HG02938 (cell line): ENCODE data around the gene IGFN1.

ENCODE experiments used
- ATAC-seq: cut with Tn5 transposase; IDR thresholded peaks from one replicate; pipeline ENCODE4 v1.9.1; 2021; ENCODE audit warnings: mild to moderate bottlenecking, moderate library complexity; ENCODE audit not compliant: unreplicated experiment

The IGFN1 gene

DNA sequence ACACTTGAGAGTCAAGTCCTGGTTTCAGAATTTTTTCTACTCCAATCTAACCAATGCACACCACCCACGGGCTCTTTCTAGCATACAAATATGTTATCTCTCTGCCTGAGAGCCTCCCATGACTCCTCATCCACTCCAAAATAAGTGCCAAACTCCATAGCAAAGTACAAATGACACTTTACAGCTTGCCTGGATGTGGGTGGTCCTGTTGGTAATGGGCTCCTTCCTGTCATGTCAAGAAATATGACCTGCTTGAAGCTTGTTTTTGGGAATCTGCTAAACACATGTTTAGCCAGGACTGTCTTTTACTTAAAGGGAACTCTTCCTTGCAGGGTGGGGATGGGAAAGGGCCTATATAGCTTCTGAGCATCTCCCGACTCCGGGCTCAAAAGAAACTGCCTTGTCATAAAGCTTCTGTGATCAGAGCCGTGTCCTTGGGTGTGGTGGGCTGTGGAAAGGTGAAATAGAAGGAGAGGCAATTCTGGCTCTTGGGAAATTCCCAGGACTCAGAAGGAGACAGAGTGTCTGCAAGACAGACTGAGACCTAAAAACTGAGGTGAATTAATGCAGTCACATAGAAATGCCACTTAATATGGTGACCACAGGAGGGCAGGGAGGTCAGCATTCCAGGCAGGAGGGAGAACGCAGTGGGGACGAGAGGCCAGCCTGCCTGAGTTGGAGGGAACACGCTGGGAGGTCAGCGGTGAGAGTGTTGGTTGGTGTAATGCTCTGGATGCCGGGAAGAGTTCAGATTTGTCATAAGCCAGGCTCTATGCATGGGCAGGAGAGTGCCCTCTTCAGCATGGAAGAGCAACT lies 6.1 kb upstream of the IGFN1 start:
- no peak for ATAC-seq

DNA sequence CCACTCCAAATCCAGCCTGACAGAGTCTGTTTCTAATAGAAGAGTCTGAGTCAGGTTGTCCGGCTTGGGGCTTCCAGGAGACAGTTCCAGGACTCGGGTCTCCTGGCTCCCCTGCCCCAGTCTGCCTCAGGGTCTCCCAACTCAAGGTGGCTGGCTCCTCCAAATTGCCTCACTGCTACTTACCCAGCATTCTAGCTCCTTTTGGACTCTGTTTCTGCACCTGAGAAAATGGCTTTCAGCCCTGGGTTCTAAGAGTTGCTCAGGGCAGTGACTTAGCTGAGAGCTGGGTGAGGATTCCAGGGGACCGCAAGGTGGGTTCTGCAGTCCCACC lies 5.5 kb upstream of the IGFN1 start:
- no peak for ATAC-seq

DNA sequence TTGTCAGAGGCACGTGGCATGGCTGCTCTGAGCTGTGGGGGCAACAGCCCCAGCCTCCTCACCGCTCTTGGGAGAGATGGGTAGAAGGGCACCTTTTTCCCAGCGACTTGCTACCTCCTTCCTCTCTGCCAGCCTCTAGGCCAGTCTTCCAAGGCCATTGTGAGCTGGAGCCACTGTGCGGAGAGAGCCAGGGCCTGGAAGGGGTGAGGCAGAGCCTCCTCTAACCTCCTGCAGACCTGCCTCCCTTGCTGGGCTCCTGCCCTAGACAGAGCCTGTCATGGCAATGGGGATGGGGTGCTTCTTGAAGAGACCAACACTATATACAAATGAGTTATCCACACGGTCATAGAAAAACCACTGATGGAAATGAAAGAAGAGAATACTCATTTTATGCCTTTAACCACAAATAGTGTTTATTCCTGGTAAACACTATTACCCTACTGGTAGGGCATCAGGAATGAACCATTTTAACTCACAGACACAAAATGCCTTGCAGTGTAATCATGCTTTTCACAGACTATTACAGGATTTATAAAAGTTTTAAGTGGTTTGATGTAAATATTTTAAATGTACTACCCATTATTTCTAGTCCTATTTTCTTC lies 5.0 kb upstream of the IGFN1 start:
- ATAC-seq = no peak

GRCh38 chr1:201186192-201186591 lies 4.4 kb upstream of the IGFN1 start:
- no peak for ATAC-seq

GRCh38 chr1:201189085-201189484 lies 1.5 kb upstream of the IGFN1 start:
- no peak for ATAC-seq

DNA sequence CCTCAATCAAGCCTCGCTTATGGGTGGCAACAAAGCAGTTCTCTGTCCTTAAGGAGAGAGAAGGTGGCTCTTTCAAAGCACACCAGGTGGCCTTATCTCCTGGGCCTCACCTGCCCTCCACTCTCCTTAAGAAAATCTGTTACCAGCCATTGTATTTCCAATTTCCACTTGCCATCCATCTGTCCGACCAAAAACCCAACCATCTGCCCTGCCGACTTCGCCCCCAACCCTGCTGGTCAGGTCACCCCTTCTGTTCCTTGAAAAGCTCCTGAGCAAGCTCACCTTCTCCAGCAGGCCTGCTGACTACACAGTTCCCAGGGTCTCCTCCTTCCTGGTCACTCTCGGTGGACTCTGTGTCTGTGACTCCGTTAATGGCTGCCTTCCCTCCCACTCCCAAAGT lies 619 bp upstream of the IGFN1 start:
- no peak for ATAC-seq

DNA sequence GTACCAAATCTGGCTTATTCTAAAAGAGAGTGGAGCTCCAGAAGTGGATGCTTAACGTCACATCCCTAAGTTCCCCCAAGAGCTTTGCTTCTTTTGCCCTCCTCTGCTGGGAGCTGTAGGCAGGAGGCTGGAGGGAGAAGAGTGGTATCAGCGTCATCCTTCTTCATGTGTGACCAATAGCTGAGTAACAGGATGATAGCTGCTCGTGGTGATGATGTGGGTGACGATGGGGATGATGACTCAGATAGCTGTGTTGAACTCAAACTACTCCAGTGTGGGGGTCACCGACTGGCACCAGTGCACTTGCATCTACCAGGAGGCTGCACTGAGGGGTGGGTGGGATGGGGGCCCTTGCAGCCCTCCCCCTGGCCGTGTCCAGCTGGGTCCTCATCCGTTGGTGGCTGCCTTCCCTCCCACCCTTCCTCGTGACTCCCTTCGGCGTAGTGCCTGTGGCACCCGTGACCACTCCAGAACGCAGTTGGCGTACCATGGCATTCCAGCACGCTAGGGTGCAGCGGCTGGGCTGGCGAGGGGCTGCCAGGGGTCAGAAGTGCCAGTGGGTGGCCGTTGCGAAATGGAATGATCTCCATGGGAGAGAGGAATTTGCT lies 1.1 kb downstream of the IGFN1 start:
- ATAC-seq = no peak

- no peak for ATAC-seq
These were observed 1.7 kb downstream of the IGFN1 start for GRCh38 chr1:201192261-201192788.

DNA sequence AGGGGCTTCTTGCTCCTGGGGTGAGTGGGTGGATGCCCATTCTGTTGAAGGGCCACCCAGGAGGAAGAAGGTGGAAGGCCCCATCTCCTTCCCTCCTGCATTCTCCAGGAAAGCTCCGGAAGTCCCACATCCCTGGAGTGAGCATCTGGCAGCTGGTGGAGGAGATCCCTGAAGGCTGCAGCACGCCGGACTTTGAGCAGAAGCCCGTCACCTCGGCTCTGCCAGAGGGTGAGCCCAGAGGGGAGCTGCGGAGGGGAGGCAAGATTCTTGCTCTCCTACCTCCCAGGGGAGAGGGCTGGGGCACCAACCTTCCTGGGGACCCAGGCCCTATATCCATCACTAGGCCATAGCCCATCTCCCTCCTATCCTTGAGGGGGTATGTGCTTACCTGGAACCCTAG lies 3.4 kb downstream of the IGFN1 start:
- no peak for ATAC-seq

DNA sequence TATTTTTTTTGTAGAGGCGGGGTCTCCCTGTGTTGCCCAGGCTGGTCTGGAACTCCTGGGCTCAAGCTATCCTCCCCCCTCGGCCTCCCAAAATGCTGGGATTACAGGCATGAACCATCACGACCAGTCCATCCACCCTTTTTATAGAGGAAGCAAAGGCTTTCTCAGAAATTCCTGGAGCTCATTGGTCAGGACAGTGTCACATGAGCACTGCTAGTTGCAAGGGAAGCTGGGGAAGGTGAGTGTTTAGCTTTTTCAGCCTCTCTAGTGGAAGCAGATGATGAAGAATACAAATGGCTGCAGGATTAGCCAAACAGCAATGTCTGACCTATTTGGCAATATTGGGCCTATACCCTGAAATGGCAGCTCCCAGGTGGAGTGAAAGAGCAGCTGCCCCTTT lies 8.0 kb downstream of the IGFN1 start:
- ATAC-seq = no peak

GRCh38 chr1:201205036-201205435 lies 14.4 kb downstream of the IGFN1 start:
- ATAC-seq = no peak

- no peak for ATAC-seq
These were observed 15.6 kb downstream of the IGFN1 start for GRCh38 chr1:201206176-201206575.

DNA sequence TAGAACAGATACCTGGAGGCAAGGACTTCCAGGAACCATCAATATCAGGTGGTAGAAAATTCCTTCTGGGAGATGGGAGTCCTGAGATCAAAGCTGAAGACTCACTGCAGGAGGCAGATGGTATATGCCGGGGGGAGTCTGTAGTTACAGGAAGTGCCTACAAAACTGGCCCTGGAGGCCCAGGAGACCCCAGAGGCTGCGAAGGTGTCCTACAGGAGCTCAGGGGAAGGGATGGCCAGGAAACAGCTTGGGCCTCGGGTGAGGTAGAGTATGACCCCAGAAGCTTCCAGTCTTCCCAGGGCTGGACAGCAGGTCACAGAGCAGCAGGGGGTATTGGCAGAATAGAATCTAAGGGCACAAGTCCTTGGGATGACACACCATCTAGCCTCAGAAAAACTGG lies 16.4 kb downstream of the IGFN1 start:
- no peak for ATAC-seq

- ATAC-seq = no peak
These were observed 17.6 kb downstream of the IGFN1 start for GRCh38 chr1:201208236-201208635.

- ATAC-seq = no peak
These were observed 21.4 kb downstream of the IGFN1 start for GRCh38 chr1:201212056-201212455.

- ATAC-seq = no peak
These were observed 21.9 kb downstream of the IGFN1 start for GRCh38 chr1:201212461-201213055.

DNA sequence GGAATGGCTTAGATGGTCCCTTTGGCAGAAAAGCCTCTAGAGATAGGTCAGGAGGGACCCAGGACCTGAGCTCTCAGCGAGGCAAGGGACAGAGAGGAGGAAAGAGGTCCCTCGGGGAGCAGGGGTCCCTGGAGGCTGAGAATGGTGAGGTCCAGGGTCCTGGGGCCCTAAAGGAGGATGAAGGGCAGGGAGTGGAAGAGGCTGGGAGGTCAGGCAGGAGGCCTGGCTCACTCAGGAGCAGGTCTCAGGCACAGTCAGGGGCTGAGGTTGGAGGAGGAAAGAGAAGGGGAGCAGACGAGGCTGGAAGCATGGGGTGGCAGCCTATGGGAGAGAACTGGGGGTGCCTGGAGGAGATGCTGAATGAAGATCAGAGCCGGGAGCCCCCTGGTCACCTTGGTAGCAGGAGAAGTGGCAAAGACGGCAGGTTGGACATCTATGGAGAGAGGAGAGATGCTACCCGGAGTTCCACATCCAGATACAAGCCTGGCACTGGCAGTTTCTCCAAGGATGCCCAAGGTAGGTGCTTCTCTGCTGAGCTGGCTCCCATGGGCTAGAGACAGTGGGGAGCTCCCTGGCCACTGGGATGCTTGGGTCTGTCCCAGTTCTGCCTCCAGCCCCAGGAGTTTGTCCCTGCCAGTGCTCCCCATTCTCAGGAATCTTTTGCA lies 22.6 kb downstream of the IGFN1 start:
- ATAC-seq = no peak

DNA sequence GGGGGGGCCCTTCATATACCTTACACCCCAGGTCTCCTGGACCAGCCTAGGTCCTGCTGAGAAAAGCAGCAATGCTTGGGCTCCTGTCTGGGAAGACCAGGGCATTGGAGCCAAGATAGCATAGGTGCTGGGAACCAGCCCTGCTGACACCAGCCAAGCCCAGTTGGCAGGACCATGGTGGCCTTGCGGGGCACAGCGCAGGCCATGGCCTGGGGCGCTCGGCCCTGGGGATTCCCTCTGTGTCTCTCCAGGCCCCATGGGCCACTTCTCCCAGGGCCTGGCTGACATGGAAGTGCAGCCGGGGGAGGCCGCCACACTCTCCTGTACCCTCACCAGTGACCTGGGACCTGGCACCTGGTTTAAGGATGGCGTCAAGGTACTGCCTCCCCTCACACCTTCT lies 23.3 kb downstream of the IGFN1 start:
- ATAC-seq = no peak

DNA sequence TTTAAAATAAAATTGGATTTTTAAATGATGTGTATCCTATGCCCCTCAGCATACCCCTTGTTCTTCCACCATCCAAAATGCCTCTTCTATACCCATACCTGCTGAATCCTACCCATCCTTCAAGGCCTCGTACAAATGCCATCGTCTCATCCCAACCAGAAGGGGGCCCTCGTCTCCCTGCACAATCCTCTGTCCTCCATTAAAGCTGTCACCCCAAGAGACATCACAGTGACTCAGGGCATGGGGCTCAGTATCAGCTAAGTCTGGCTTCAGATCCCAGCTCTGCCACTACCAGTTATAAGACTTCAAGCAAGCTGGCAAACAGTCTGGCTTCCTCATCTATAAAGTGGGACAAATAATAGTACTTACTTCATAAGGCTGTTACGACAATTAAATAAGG lies 23.8 kb downstream of the IGFN1 start:
- ATAC-seq = no peak

DNA sequence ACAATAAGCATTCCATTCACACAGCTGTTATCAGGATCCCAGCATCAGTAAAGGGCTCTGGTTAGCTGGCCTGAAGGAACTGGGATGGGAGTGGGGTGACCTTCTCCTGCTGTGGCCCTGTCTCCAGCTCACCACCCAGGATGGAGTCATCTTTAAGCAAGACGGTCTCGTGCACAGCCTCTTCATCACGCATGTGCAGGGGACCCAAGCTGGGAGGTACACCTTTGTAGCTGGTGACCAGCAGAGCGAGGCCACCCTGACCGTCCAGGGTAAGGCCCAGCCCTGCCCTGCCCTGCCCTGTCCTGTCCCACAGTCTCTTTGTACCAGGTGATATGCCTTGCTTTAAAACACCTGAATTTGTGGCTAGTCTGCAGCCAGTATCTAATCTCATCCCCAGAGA lies 24.3 kb downstream of the IGFN1 start:
- ATAC-seq = no peak
